K562 treated with DMSO at 1 percent for 4 hours (cell line): ENCODE results near the gene ADH4. TPM values are rescaled to one million over a fixed set of nuclear protein-coding genes. Genes with fewer than 3 reads are reported as not detected.

Source experiments
- total RNA-seq: library from RNA; unstranded; fragments of 300-600 nt; gene quantifications from 2 replicates; pipeline ENCODE4 v1.2.3, GENCODE V29; 2022; ENCODE audit not compliant: insufficient read depth

The ADH4 gene
- total RNA-seq = not detected in 2 replicates

GRCh38 chr4:99144070-99144469, at the start of gene ADH4:
Gene ADH4, minus strand, starts transcription at chr4:99144297. Its CDS starts 75 bp downstream, at chr4:99144222.

GRCh38 chr4:99088481-99089365, 55.4 kb downstream of the ADH4 start, which contains the start of gene ADH5:
Gene ADH5, minus strand, starts transcription at chr4:99088788. Its CDS starts 88 bp downstream, at chr4:99088700.

Other genes starting within 250 kb of the ADH4 start
- gene EIF4E, start 215.2 kb downstream of the ADH4 start, total RNA-seq = 45.0 and 46.5 TPM in 2 replicates
- gene METAP1, start 148.6 kb downstream of the ADH4 start, total RNA-seq = 27.3 and 27.9 TPM in 2 replicates
- 90.4 and 92.5 TPM in 2 replicates for gene ADH5, start 55.5 kb downstream of the ADH4 start, total RNA-seq
- not detected in 2 replicates for gene ADH6, start 74.9 kb upstream of the ADH4 start, total RNA-seq
- gene ADH1A, start 146.7 kb upstream of the ADH4 start, total RNA-seq = not detected in 2 replicates
- not detected in 2 replicates for gene ADH1B, start 177.1 kb upstream of the ADH4 start, total RNA-seq
- gene ADH1C, start 208.4 kb upstream of the ADH4 start, total RNA-seq = not detected in 2 replicates